D721Med (cell line): ENCODE measurements around the gene NEUROG3.

Experiments
- DNase-seq: peaks from one replicate; pipeline ENCODE4 v3.0.0; 2011; ENCODE audit warnings: low spot score; ENCODE audit not compliant: insufficient read length
- FAIRE-seq: peaks from 2 replicates; lab custom pipeline; 2011; peaks lifted over from hg19 to GRCh38; lab: Jason Lieb, UNC
- CTCF ChIP-seq: IDR thresholded peaks from 2 replicates; pipeline ENCODE4 v1.5.1; 2012; ENCODE audit warnings: mild to moderate bottlenecking, control low read depth; ENCODE audit not compliant: insufficient read depth; ENCODE audit errors: missing control alignments

NEUROG3 gene

GRCh38 chr10:69578508-69578991 lies 5.3 kb upstream of the NEUROG3 start:
- FAIRE-seq (no peak), DNase-seq (no peak)

GRCh38 chr10:69577268-69578232 lies 4.3 kb upstream of the NEUROG3 start:
- DNase-seq (no peak), FAIRE-seq (no peak)
- TF ChIP-seq CTCF: no peak

More at GRCh38 chr10:69578508-69578991, 5.3 kb upstream of the NEUROG3 start:
- no peak for TF ChIP-seq CTCF

GRCh38 chr10:69576334-69577011 lies 3.3 kb upstream of the NEUROG3 start:
- TF ChIP-seq CTCF: no peak
- FAIRE-seq (no peak), DNase-seq (no peak)

- no peak for FAIRE-seq
- DNase-seq: no peak
- TF ChIP-seq CTCF: no peak
Observed at GRCh38 chr10:69575164-69575722, 2.0 kb upstream of the NEUROG3 start.

GRCh38 chr10:69574571-69574978 lies 1.4 kb upstream of the NEUROG3 start:
- DNase-seq (no peak), FAIRE-seq (no peak)
- no peak for TF ChIP-seq CTCF

GRCh38 chr10:69572159-69573055 lies 815 bp downstream of the NEUROG3 start:
- no peak for FAIRE-seq
- no peak for TF ChIP-seq CTCF
- DNase-seq: no peak
